Panc1 (cell line): ENCODE results near the gene AK8. TPM values are rescaled to one million over a fixed set of nuclear protein-coding genes. Genes with fewer than 3 reads are reported as not detected.

ENCODE experiments used
- ATAC-seq: fragments of 200-7000 bp; cut with Tn5 transposase; 2 replicates; pipeline ENCODE4 v1.9.1; 2020; ENCODE audit warnings: mild to moderate bottlenecking, moderate library complexity
- BruUV-seq: library from RNA; stranded (reverse); fragments of 400-500 nt; replicated peaks from 2 replicates; lab custom pipeline; 2021; lab: Mats Ljungman, UMichigan
- CTCF ChIA-PET: fragments of 300-600 bp; sonication (Branson Sonifier 250); formaldehyde crosslinking; loops from one replicate; lab custom pipeline; 2022; ENCODE audit warnings: antibody characterized with exemption; lab: Charles Lee
- POLR2A ChIA-PET: fragments of 300-600 bp; sonication (Branson Sonifier 250); formaldehyde crosslinking; loops from one replicate; lab custom pipeline; 2022; ENCODE audit warnings: antibody characterized with exemption; lab: Charles Lee
- DNase-seq: peaks from one replicate; pipeline ENCODE4 v3.0.0-alpha.2; 2010; ENCODE audit warnings: low read depth, low spot score
- H3K27ac ChIP-seq: 2 replicates; pipeline ENCODE4 v1.5.1; 2011; ENCODE audit warnings: mild to moderate bottlenecking, low read length, inconsistent platforms
- H3K27me3 ChIP-seq: fragments of 200-500 bp; sonication (Bioruptor generic); 2 replicates; pipeline ENCODE4 v1.6.0; 2014; ENCODE audit warnings: low read length, inconsistent platforms; ENCODE audit not compliant: control insufficient read depth, insufficient read depth
- H3K36me3 ChIP-seq: fragments of 200-500 bp; sonication (Bioruptor generic); 2 replicates; pipeline ENCODE4 v1.5.1; 2014; ENCODE audit warnings: inconsistent platforms, mild to moderate bottlenecking, low read length, moderate library complexity; ENCODE audit not compliant: control insufficient read depth, insufficient read depth
- H3K4me1 ChIP-seq: 2 replicates; pipeline ENCODE4 v1.5.1; 2011; ENCODE audit warnings: inconsistent platforms, mild to moderate bottlenecking, low read length, moderate library complexity; ENCODE audit not compliant: control insufficient read depth, insufficient read depth
- H3K4me3 ChIP-seq, 2 experiments: 2 replicates each; pipeline ENCODE4 v1.5.1; 2011 to 2012; ENCODE audit warnings: low read depth in 2 of 2, low read length in 2 of 2, mild to moderate bottlenecking in 2 of 2, inconsistent platforms in 1 of 2, moderate library complexity in 1 of 2
- H3K9me3 ChIP-seq: fragments of 200-500 bp; sonication (Bioruptor generic); 2 replicates; pipeline ENCODE4 v1.5.1; 2014; ENCODE audit warnings: low read depth, mild to moderate bottlenecking, inconsistent platforms, low read length, moderate library complexity; ENCODE audit not compliant: control insufficient read depth, insufficient read depth
- CTCF ChIP-seq: fragments of 450-650 bp; IDR thresholded peaks from 2 replicates; pipeline ENCODE4 v1.5.1; 2017; ENCODE audit warnings: mild to moderate bottlenecking
- POLR2AphosphoS5 ChIP-seq: IDR thresholded peaks from 2 replicates; pipeline ENCODE4 v1.6.1; 2012; ENCODE audit warnings: mild to moderate bottlenecking, low read depth, low read length, moderate library complexity
- SIN3A ChIP-seq: IDR thresholded peaks from 2 replicates; pipeline ENCODE4 v1.6.1; 2012; ENCODE audit warnings: low read depth, mild to moderate bottlenecking, low read length, moderate library complexity, borderline replicate concordance; ENCODE audit not compliant: insufficient read depth
- TCF7L2 ChIP-seq: IDR thresholded peaks from 2 replicates; pipeline ENCODE4 v1.6.1; 2011; ENCODE audit warnings: mild to moderate bottlenecking, low read depth, low read length, inconsistent platforms
- in situ Hi-C: cut with HindIII; loops from 2 replicates; pipeline ENCODE4 v1.10.0; 2016; ENCODE audit warnings: low sequenced_read_pairs, low pct_unique_long_range_greater_than_20kb
- intact Hi-C: fragments of 100-400 bp; cut with micrococcal nuclease; formaldehyde crosslinking; loops from one replicate; pipeline ENCODE4 v1.10.0; 2022; ENCODE audit not compliant: unreplicated experiment
- total RNA-seq: library from RNA; stranded (reverse); gene quantifications from one replicate; pipeline ENCODE4 v1.2.1, GENCODE V29; 2021; ENCODE audit not compliant: unreplicated experiment
- TF ChIP-seq, protein P1 (sequence below), 2 experiments: IDR thresholded peaks; 2 replicates each; pipeline ENCODE4 v1.6.1; 2011 to 2012; ENCODE audit warnings: low read depth in 2 of 2, control low read depth in 1 of 2, low read length in 1 of 2, mild to moderate bottlenecking in 1 of 2, moderate library complexity in 1 of 2; ENCODE audit not compliant: insufficient read depth in 1 of 2

Gene AK8
- total RNA-seq, 1 experiment from 2014 or later: 0.39 TPM

DNA sequence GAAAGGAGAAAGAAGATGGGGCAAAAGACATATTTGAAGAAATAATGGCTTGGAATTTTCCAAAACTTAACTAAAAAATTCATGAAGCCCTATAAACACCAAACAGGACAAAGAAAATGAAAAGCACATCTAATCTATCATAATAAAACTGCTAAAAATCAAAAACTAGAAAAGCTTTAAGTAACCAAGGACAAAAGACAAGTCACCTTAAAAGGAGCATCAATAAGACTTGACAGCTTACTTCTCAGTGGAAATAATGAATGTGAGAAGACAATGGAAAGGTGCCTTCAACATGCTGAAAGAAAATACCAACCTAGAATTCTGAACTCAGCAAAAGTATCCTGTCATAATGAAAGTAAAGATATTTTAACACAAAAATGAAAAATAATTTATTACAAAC is 180.9 kb downstream of the AK8 start:
- peaks cover 4% of the 10 kb centered on the region; the same call in 1 of the 2 replicates for H3K9me3 ChIP-seq
- H3K27ac ChIP-seq: no peak overlapping the region
- ATAC-seq (no peak), DNase-seq (no peak)
- in situ Hi-C loops (no loop called here), intact Hi-C loops (no loop called here)
- BruUV-seq: no TSS peak
- no peaks in the 10 kb centered on the region for H3K27me3 ChIP-seq
- ChIA-PET POLR2A (no interaction called here), CTCF (no interaction called here)
- no peak overlapping the region for H3K4me3 ChIP-seq
- no peaks in the 10 kb centered on the region for H3K36me3 ChIP-seq
- TF ChIP-seq POLR2AphosphoS5: no peak
- TF ChIP-seq TCF7L2: no peak
- no peaks in the 10 kb centered on the region for H3K4me1 ChIP-seq

- TF ChIP-seq CTCF: peak; percentile 5; the same call in 1 of the 2 replicates
- no peak for TF ChIP-seq POLR2AphosphoS5
- no peaks in the 10 kb centered on the region for H3K27me3 ChIP-seq
- intact Hi-C loops: no loop called here
- in situ Hi-C loops: no loop called here
- CTCF ChIA-PET: no interaction called here
- H3K36me3 ChIP-seq: peaks cover 8% of the 10 kb centered on the region
- no TSS peak for BruUV-seq
- no peak overlapping the region for H3K4me3 ChIP-seq
- no peak for DNase-seq
- no peak overlapping the region for H3K27ac ChIP-seq
- H3K4me1 ChIP-seq: no peaks in the 10 kb centered on the region
- H3K9me3 ChIP-seq: peaks cover 4% of the 10 kb centered on the region; the same call in 1 of the 2 replicates
- no peak for ATAC-seq
- POLR2A ChIA-PET: no interaction called here
Measured at GRCh38 chr9:132694144-132694543, 183.9 kb downstream of the AK8 start.

- ChIA-PET CTCF (no interaction called here), POLR2A (interaction anchor here (0.6 kb wide), 1 partner anchor 9 kb away, joined by 4 read pairs; no protein-coding TSS in a partner anchor)
- BruUV-seq: no TSS peak
- Histone ChIP-seq H3K9me3 (no peaks in the 10 kb centered on the region), H3K4me1 (no peaks in the 10 kb centered on the region), H3K27ac (no peak overlapping the region), H3K27me3 (no peaks in the 10 kb centered on the region), H3K4me3 (no peak overlapping the region), H3K36me3 (peaks cover 18% of the 10 kb centered on the region)
- TF ChIP-seq SIN3A (no peak), POLR2AphosphoS5 (no peak), TCF7L2 (no peak), CTCF (no peak)
- TF ChIP-seq, protein P1, sequence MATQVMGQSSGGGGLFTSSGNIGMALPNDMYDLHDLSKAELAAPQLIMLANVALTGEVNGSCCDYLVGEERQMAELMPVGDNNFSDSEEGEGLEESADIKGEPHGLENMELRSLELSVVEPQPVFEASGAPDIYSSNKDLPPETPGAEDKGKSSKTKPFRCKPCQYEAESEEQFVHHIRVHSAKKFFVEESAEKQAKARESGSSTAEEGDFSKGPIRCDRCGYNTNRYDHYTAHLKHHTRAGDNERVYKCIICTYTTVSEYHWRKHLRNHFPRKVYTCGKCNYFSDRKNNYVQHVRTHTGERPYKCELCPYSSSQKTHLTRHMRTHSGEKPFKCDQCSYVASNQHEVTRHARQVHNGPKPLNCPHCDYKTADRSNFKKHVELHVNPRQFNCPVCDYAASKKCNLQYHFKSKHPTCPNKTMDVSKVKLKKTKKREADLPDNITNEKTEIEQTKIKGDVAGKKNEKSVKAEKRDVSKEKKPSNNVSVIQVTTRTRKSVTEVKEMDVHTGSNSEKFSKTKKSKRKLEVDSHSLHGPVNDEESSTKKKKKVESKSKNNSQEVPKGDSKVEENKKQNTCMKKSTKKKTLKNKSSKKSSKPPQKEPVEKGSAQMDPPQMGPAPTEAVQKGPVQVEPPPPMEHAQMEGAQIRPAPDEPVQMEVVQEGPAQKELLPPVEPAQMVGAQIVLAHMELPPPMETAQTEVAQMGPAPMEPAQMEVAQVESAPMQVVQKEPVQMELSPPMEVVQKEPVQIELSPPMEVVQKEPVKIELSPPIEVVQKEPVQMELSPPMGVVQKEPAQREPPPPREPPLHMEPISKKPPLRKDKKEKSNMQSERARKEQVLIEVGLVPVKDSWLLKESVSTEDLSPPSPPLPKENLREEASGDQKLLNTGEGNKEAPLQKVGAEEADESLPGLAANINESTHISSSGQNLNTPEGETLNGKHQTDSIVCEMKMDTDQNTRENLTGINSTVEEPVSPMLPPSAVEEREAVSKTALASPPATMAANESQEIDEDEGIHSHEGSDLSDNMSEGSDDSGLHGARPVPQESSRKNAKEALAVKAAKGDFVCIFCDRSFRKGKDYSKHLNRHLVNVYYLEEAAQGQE (IDR thresholded peaks at IDR 0.05; ENCODE audit: insufficient read depth in 1 of 2, low read depth in 2 of 2, low read length in 1 of 2): no peak
- intact Hi-C loops (no loop called here), in situ Hi-C loops (no loop called here)
- ATAC-seq (no peak), DNase-seq (no peak)
Measured at GRCh38 chr9:132690696-132691095, 187.4 kb downstream of the AK8 start.
